ENCODE data around the gene SIRT3.

DNA sequence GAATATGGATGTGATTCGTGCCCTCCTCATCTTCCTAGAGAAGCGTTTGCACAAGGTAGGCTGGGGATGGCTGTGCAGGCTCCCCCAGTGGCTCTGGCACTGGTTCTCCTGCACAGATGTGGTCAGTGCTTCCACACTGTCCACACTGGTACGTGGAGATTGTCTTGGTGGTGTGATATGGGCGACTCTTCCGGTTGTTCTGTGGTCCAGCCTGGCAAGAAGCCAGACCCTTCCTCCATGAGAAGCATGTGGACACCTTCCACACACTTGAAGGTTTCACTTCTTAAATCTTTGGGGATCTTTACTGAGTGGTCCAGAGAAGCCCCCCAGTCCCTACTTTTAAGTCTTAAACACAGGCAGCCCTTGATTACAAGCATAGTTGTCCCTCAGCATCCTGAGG lies 24.8 kb downstream of the SIRT3 start:
- TF ChIP-seq, protein P1, sequence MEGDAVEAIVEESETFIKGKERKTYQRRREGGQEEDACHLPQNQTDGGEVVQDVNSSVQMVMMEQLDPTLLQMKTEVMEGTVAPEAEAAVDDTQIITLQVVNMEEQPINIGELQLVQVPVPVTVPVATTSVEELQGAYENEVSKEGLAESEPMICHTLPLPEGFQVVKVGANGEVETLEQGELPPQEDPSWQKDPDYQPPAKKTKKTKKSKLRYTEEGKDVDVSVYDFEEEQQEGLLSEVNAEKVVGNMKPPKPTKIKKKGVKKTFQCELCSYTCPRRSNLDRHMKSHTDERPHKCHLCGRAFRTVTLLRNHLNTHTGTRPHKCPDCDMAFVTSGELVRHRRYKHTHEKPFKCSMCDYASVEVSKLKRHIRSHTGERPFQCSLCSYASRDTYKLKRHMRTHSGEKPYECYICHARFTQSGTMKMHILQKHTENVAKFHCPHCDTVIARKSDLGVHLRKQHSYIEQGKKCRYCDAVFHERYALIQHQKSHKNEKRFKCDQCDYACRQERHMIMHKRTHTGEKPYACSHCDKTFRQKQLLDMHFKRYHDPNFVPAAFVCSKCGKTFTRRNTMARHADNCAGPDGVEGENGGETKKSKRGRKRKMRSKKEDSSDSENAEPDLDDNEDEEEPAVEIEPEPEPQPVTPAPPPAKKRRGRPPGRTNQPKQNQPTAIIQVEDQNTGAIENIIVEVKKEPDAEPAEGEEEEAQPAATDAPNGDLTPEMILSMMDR (IDR thresholded peaks at IDR 0.05) = no peak
- TF ChIP-seq EZH2 (IDR thresholded peaks at IDR 0.05) = no peak

Data from neural progenitor cell (in vitro differentiated cells).